ENCODE measurements around the gene NACC1. TPM values are rescaled to one million over a fixed set of nuclear protein-coding genes. Genes with fewer than 3 reads are reported as not detected.
"Not testable (repeated sequence)": the region's sequence is repeated elsewhere in the genome, so short reads cannot be mapped to it uniquely, and the experiment has no call there.

Gene NACC1
- total RNA-seq, 1 donor from 2014 or later = 117 TPM

GRCh38 chr19:13162724-13163608 is 44.9 kb downstream of the NACC1 start:
- Mint-ChIP-seq H3K27ac (peak overlapping the region; percentile 95), H3K36me3 (ENCODE audit: low read depth) (no peaks in the 10 kb centered on the region), H3K27me3 (ENCODE audit: low read depth) (no peaks in the 10 kb centered on the region), H3K9me3 (no peaks in the 10 kb centered on the region), H3K4me1 (ENCODE audit: low read depth) (peaks cover 48% of the 10 kb centered on the region), H3K4me3 (ENCODE audit: low read depth) (peak overlapping the region; percentile 86)
- intact Hi-C loops (cut with micrococcal nuclease) = loop anchor here (1.0 to 10.0 kb wide), 3 partner anchors 8 to 1352 kb away; partner anchors contain the start of gene DNAJB1
- peak; percentile 89 for DNase-seq (ENCODE audit: low spot score)

- DNase-seq (ENCODE audit: low spot score) = peak; percentile 56
- intact Hi-C loops (cut with micrococcal nuclease) = loop anchor here (1.0 to 10.0 kb wide), 3 partner anchors 8 to 1351 kb away; partner anchors contain the start of gene DNAJB1
- Mint-ChIP-seq H3K4me1 (ENCODE audit: low read depth) (peaks cover 45% of the 10 kb centered on the region), H3K9me3 (no peaks in the 10 kb centered on the region), H3K27ac (peak overlapping the region; percentile 95), H3K4me3 (ENCODE audit: low read depth) (peak overlapping the region; percentile 70), H3K27me3 (ENCODE audit: low read depth) (no peaks in the 10 kb centered on the region), H3K36me3 (ENCODE audit: low read depth) (no peaks in the 10 kb centered on the region)
These were observed 45.7 kb downstream of the NACC1 start for GRCh38 chr19:13163609-13164342.

GRCh38 chr19:13164343-13165161 is 46.5 kb downstream of the NACC1 start:
- DNase-seq (ENCODE audit: low spot score) = peak; percentile 38
- Mint-ChIP-seq H3K27me3 (ENCODE audit: low read depth) (no peaks in the 10 kb centered on the region), H3K4me1 (ENCODE audit: low read depth) (peaks cover 53% of the 10 kb centered on the region), H3K27ac (peak overlapping the region; percentile 95), H3K4me3 (ENCODE audit: low read depth) (peak overlapping the region; percentile 70), H3K36me3 (ENCODE audit: low read depth) (no peaks in the 10 kb centered on the region), H3K9me3 (no peaks in the 10 kb centered on the region)
- intact Hi-C loops (cut with micrococcal nuclease) = loop anchor here (10.0 kb wide), 1 partner anchor 1350 kb away; the partner anchor contains the start of gene DNAJB1

GRCh38 chr19:13165162-13165997 is 47.3 kb downstream of the NACC1 start:
- DNase-seq (ENCODE audit: low spot score) = no peak
- Mint-ChIP-seq H3K36me3 (ENCODE audit: low read depth) (no peaks in the 10 kb centered on the region), H3K27me3 (ENCODE audit: low read depth) (no peaks in the 10 kb centered on the region), H3K27ac (peak overlapping the region; percentile 95), H3K4me3 (ENCODE audit: low read depth) (no peak overlapping the region), H3K4me1 (ENCODE audit: low read depth) (peaks cover 57% of the 10 kb centered on the region), H3K9me3 (no peaks in the 10 kb centered on the region)
- intact Hi-C loops (cut with micrococcal nuclease) = loop anchor here (10.0 kb wide), 1 partner anchor 1349 kb away; the partner anchor contains the start of gene DNAJB1

DNA sequence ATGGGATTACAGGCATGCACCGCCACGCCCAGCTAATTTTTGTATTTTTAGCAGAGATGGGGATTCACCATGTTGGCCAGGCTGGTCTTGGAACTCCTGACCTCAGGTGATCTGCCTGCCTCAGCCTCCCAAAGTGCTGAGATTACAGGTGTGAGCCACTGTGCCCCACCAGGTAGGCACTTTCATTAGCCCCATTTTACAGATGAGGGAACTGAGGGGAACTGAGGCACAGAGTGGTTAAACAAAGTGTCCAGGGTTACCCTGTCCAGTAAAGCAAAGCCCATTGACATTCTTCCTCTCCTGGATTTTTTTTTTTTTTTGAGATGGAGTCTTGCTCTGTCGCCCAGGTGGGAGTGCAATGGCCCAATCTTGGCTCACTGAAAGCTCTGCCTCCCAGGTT is 48.1 kb downstream of the NACC1 start:
- Mint-ChIP-seq H3K4me3 (ENCODE audit: low read depth) (peak overlapping the region; percentile 2), H3K27ac (peak overlapping the region; percentile 62), H3K4me1 (ENCODE audit: low read depth) (peaks cover 59% of the 10 kb centered on the region)
- DNase-seq (ENCODE audit: low spot score); H3K27me3 Mint-ChIP-seq (ENCODE audit: low read depth); H3K9me3 Mint-ChIP-seq; H3K36me3 Mint-ChIP-seq (ENCODE audit: low read depth): not testable (repeated sequence)
- intact Hi-C loops (cut with micrococcal nuclease) = loop anchor here (2.0 to 10.0 kb wide), 2 partner anchors 15 to 1349 kb away; partner anchors contain the start of genes DNAJB1, IER2 and STX10

GRCh38 chr19:13169769-13170168 is 51.7 kb downstream of the NACC1 start:
- no peak for DNase-seq (ENCODE audit: low spot score)
- Mint-ChIP-seq H3K4me3 (ENCODE audit: low read depth) (no peak overlapping the region), H3K27ac (peak overlapping the region; percentile 96), H3K9me3 (no peaks in the 10 kb centered on the region), H3K27me3 (ENCODE audit: low read depth) (no peaks in the 10 kb centered on the region), H3K36me3 (ENCODE audit: low read depth) (peaks cover 4% of the 10 kb centered on the region), H3K4me1 (ENCODE audit: low read depth) (peaks cover 57% of the 10 kb centered on the region)
- intact Hi-C loops (cut with micrococcal nuclease) = loop anchor here (10.0 kb wide), 1 partner anchor 1345 kb away; the partner anchor contains the start of gene DNAJB1

GRCh38 chr19:13171146-13171545 is 53.1 kb downstream of the NACC1 start:
- H3K36me3 Mint-ChIP-seq (ENCODE audit: low read depth) = peaks cover 4% of the 10 kb centered on the region

DNA sequence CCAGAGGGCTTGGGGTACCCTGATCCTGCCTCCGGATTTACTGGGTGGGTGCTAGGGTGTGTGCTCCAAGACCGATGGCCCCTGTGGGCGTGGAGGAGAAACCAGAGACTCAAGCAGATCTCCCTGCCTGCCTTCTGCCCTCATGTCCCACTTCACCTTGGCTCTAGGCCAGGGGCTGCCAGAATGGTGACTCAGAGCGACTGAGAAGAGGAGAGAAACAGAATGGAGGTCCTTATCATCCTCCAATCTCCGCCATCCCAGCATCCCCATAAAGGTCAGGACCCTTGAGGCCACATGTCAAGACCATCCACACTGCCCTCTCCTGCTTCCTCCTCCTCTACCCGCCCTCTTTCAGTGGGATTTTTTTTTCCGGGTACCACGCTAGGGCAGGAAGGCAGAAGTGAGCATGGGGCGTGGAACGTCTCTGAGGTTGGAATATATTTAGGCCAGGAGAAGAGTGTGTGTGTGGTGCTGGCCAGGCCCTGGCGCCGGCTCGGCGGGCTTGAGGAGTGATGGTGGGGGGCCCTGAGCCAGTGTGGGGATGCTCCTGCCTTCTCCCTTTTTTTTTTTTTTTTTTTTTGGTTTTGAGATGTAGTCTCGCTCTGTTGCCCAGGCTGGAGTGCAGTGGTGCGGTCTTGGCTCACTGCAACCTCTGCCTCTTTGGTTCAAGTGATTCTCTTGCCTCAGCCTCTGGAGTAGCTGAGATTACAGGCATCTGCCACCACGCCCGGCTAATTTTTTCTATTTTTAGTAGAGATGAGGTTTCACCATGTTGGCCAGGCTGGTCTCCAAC is 54.5 kb downstream of the NACC1 start:
- DNase-seq (ENCODE audit: low spot score) = peak; percentile 35
- H3K9me3 Mint-ChIP-seq = no peaks in the 10 kb centered on the region
- peak overlapping the region; percentile 97 for H3K27ac Mint-ChIP-seq
- H3K4me1 Mint-ChIP-seq (ENCODE audit: low read depth) = peaks cover 42% of the 10 kb centered on the region
- H3K27me3 Mint-ChIP-seq (ENCODE audit: low read depth) = no peaks in the 10 kb centered on the region
- H3K36me3 Mint-ChIP-seq (ENCODE audit: low read depth) = peaks cover 4% of the 10 kb centered on the region
- H3K4me3 Mint-ChIP-seq (ENCODE audit: low read depth) = peak overlapping the region; percentile 80
- intact Hi-C loops (cut with micrococcal nuclease) = no loop called here

More at GRCh38 chr19:13171146-13171545, 53.1 kb downstream of the NACC1 start:
- H3K4me3 Mint-ChIP-seq (ENCODE audit: low read depth) = peak overlapping the region; percentile 51
- DNase-seq (ENCODE audit: low spot score) = no peak
- intact Hi-C loops (cut with micrococcal nuclease) = no loop called here
- H3K4me1 Mint-ChIP-seq (ENCODE audit: low read depth) = peaks cover 51% of the 10 kb centered on the region
- no peaks in the 10 kb centered on the region for H3K9me3 Mint-ChIP-seq
- H3K27ac Mint-ChIP-seq = peak overlapping the region; percentile 97
- no peaks in the 10 kb centered on the region for H3K27me3 Mint-ChIP-seq (ENCODE audit: low read depth)

- Mint-ChIP-seq H3K27me3 (ENCODE audit: low read depth) (no peaks in the 10 kb centered on the region), H3K9me3 (no peaks in the 10 kb centered on the region), H3K27ac (peak overlapping the region; percentile 97), H3K4me1 (ENCODE audit: low read depth) (peaks cover 38% of the 10 kb centered on the region), H3K4me3 (ENCODE audit: low read depth) (peak overlapping the region; percentile 80), H3K36me3 (ENCODE audit: low read depth) (peaks cover 4% of the 10 kb centered on the region)
- intact Hi-C loops (cut with micrococcal nuclease) = no loop called here
- no peak for DNase-seq (ENCODE audit: low spot score)
These were observed 55.2 kb downstream of the NACC1 start for GRCh38 chr19:13173139-13173737.

DNA sequence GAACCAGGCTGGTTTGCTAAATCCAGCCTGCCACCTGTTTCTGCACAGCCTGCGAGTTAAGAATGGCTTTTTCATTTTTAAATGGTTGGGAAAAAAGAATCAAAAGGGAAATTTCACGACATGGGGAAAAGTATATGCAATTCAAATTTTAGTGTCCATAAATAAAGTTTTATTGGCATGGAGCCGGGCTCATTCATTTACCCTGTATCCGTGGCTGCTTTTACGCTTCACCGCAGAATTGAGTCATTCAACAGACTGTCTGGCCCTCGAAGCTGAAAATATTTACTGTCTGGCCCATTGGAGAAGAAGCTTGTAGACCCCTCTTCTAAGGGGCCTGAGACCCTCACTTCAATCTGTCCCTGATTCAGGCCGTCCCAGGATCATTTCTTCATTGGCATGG is 58.3 kb downstream of the NACC1 start:
- Mint-ChIP-seq H3K27me3 (ENCODE audit: low read depth) (no peaks in the 10 kb centered on the region), H3K27ac (no peak overlapping the region), H3K9me3 (no peaks in the 10 kb centered on the region), H3K36me3 (ENCODE audit: low read depth) (peaks cover 4% of the 10 kb centered on the region), H3K4me3 (ENCODE audit: low read depth) (no peak overlapping the region), H3K4me1 (ENCODE audit: low read depth) (peaks cover 20% of the 10 kb centered on the region)
- intact Hi-C loops (cut with micrococcal nuclease) = no loop called here
- DNase-seq (ENCODE audit: low spot score) = no peak

GRCh38 chr19:13177584-13177983 is 59.5 kb downstream of the NACC1 start:
- H3K9me3 Mint-ChIP-seq; H3K27me3 Mint-ChIP-seq (ENCODE audit: low read depth); H3K4me3 Mint-ChIP-seq (ENCODE audit: low read depth); H3K36me3 Mint-ChIP-seq (ENCODE audit: low read depth); DNase-seq (ENCODE audit: low spot score); intact Hi-C loops (cut with micrococcal nuclease); H3K27ac Mint-ChIP-seq: not testable (repeated sequence)
- H3K4me1 Mint-ChIP-seq (ENCODE audit: low read depth) = peaks cover 18% of the 10 kb centered on the region

Data from activated T-helper 2 cell treated with anti-CD3 and anti-CD28 coated beads, Interferon-gamma antibody, Interleukin-2, Interleukin-4, amounts not matched to agents 10 μg/mL and 5 μg/mL and 100 μg/mL, durations not matched to agents 14 hours and 24 hours and 36 hours (primary cell).